A673 (cell line): ENCODE results near the gene SPEF1. TPM values are rescaled to one million over a fixed set of nuclear protein-coding genes. Genes with fewer than 3 reads are reported as not detected.

Source experiments
- BruUV-seq: library from RNA; stranded (reverse); fragments of 400-500 nt; replicated peaks from 2 replicates; lab custom pipeline; 2021; lab: Mats Ljungman, UMichigan
- CTCF ChIA-PET: fragments of 300-600 bp; sonication (Branson Sonifier 250); formaldehyde crosslinking; loops from one replicate; lab custom pipeline; 2022; ENCODE audit warnings: antibody characterized with exemption; lab: Charles Lee
- POLR2A ChIA-PET: fragments of 300-600 bp; sonication (Branson Sonifier 250); formaldehyde crosslinking; loops from one replicate; lab custom pipeline; 2022; ENCODE audit warnings: antibody characterized with exemption; ENCODE audit not compliant: low non-redundant PET; lab: Charles Lee
- DNase-seq: peaks from one replicate; pipeline ENCODE4 v3.0.0-alpha.2; 2015; ENCODE audit warnings: low spot score
- H3K27ac ChIP-seq: fragments of 200-600 bp; sonication (generic); 2 replicates; pipeline ENCODE4 v1.5.1; 2016; ENCODE audit warnings: mixed run types, low read depth, mild to moderate bottlenecking, mixed read lengths, antibody characterized with exemption, low read length; ENCODE audit not compliant: poor library complexity, severe bottlenecking
- H3K27me3 ChIP-seq: fragments of 200-600 bp; sonication (generic); replicated peaks from 2 replicates; pipeline ENCODE4 v1.6.1; 2017; ENCODE audit warnings: mixed run types, low read depth, mild to moderate bottlenecking, mixed read lengths, antibody characterized with exemption, low read length; ENCODE audit not compliant: insufficient read depth, poor library complexity
- H3K36me3 ChIP-seq: fragments of 200-600 bp; sonication (generic); 2 replicates; pipeline ENCODE4 v1.6.1; 2016; ENCODE audit warnings: mixed run types, mild to moderate bottlenecking, mixed read lengths, antibody characterized with exemption, low read length; ENCODE audit not compliant: insufficient read depth, poor library complexity, severe bottlenecking
- H3K4me1 ChIP-seq: fragments of 200-600 bp; sonication (generic); 2 replicates; pipeline ENCODE4 v1.6.1; 2017; ENCODE audit warnings: mixed run types, mild to moderate bottlenecking, mixed read lengths, antibody characterized with exemption, low read length; ENCODE audit not compliant: insufficient read depth, poor library complexity, severe bottlenecking
- H3K4me3 ChIP-seq: fragments of 200-600 bp; sonication (generic); 2 replicates; pipeline ENCODE4 v1.5.1; 2016; ENCODE audit warnings: low read depth, mixed run types, mild to moderate bottlenecking, mixed read lengths, low read length; ENCODE audit not compliant: poor library complexity, severe bottlenecking
- H3K9me3 ChIP-seq: fragments of 200-600 bp; sonication (generic); 2 replicates; pipeline ENCODE4 v1.6.1; 2016; ENCODE audit warnings: mixed run types, low read depth, mild to moderate bottlenecking, mixed read lengths, antibody characterized with exemption, low read length; ENCODE audit not compliant: poor library complexity, severe bottlenecking
- EZH2 ChIP-seq: fragments of 200-600 bp; sonication (generic); IDR thresholded peaks from 2 replicates; pipeline ENCODE4 v1.6.1; 2017; ENCODE audit warnings: borderline replicate concordance, low read depth, mild to moderate bottlenecking, mixed read lengths, antibody characterized with exemption, low read length; ENCODE audit not compliant: poor library complexity, severe bottlenecking
- intact Hi-C: fragments of 100-400 bp; cut with micrococcal nuclease; formaldehyde crosslinking; loops from one replicate; pipeline ENCODE4 v1.10.0; 2022; ENCODE audit not compliant: unreplicated experiment
- total RNA-seq: library from RNA; stranded (reverse); gene quantifications from 2 replicates; pipeline ENCODE4 v1.2.3, GENCODE V29; 2021
- TF ChIP-seq, protein P1 (sequence below): fragments of 300-800, 200-600 bp; sonication (generic); conservative IDR thresholded peaks from 2 replicates; pipeline ENCODE4 v1.5.1; 2017; ENCODE audit warnings: low read depth, mild to moderate bottlenecking, antibody characterized with exemption, low read length, moderate library complexity, mixed read lengths

SPEF1 gene
- total RNA-seq, 1 experiment from 2014 or later: 0.49 TPM

DNA sequence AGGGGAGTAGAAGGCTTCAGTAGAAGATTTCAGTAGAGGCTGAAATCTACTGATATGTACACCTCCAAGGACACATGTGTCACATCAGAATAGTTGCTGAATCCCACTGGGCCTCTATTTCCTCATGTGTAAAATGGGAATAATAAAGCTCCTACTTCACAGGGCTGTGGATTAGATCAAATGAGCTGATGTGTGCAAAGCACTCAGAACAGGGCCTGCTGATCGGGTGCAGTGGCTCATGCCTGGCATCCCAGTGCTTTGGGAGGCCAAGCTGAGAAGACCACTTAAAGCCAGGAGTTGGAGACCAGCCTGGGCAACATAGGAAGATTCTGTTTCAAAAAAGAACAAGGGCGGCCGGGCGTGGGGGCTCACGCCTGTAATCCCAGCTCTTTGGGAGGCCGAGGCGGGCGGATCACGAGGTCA, 31.0 kb upstream of the SPEF1 start:
- no peaks in the 10 kb centered on the region for H3K27me3 ChIP-seq
- no peak for DNase-seq
- H3K4me3 ChIP-seq: no peak overlapping the region
- H3K4me1 ChIP-seq: peaks cover 29% of the 10 kb centered on the region
- H3K9me3 ChIP-seq: no peaks in the 10 kb centered on the region
- BruUV-seq: no TSS peak
- H3K27ac ChIP-seq: peak overlapping the region; percentile 92
- ChIA-PET CTCF (interaction anchor here (0.8 kb wide), 1 partner anchor 8 kb away, joined by 3 read pairs; the partner anchor contains the start of gene AP5S1), POLR2A (no interaction called here)
- intact Hi-C loops: no loop called here
- TF ChIP-seq EZH2: no peak
- TF ChIP-seq, protein P1, sequence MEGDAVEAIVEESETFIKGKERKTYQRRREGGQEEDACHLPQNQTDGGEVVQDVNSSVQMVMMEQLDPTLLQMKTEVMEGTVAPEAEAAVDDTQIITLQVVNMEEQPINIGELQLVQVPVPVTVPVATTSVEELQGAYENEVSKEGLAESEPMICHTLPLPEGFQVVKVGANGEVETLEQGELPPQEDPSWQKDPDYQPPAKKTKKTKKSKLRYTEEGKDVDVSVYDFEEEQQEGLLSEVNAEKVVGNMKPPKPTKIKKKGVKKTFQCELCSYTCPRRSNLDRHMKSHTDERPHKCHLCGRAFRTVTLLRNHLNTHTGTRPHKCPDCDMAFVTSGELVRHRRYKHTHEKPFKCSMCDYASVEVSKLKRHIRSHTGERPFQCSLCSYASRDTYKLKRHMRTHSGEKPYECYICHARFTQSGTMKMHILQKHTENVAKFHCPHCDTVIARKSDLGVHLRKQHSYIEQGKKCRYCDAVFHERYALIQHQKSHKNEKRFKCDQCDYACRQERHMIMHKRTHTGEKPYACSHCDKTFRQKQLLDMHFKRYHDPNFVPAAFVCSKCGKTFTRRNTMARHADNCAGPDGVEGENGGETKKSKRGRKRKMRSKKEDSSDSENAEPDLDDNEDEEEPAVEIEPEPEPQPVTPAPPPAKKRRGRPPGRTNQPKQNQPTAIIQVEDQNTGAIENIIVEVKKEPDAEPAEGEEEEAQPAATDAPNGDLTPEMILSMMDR: no peak
- H3K36me3 ChIP-seq: no peaks in the 10 kb centered on the region

DNA sequence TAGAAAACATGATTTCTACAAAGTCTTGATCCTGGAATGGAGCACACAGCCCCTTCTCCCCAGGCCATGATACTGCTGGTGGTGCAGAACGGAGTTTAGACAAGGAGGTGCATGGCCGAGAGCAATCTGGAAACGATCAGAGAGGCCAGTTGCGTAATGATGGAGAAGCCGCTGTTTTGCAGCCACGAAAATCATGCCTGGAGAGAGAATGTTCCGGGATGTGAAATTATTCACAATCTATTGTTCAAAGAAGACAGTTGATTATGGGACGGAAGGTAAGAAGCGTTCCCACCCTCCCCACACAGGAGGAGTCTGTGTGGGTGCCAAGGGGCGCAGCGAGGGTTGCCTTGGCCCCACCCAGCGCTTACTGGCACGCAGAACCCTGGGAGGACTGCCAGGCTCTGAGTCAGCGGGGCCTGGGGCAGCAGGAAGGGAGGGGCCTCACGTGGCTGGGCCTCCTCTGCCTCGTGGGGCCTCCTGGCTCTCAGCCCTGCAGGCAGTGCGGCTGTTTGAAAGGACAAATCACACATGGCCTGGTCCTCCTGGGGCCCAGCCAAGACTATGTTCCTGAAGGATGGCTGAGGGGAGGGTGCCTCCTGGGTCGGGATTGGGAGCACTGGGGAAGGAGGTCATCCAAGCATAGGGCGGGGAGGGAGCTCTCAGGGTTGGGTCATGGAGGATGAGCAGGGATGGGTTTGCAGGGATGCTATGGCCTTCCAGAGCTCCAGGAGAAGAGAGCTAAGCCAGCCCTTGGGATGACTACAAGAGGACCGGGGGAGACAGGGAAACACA, 30.4 kb upstream of the SPEF1 start:
- BruUV-seq: no TSS peak
- no peaks in the 10 kb centered on the region for H3K27me3 ChIP-seq
- H3K27ac ChIP-seq: peak overlapping the region; percentile 92
- ChIA-PET CTCF (interaction anchor here (0.8 kb wide), 1 partner anchor 9 kb away, joined by 3 read pairs; the partner anchor contains the start of gene AP5S1), POLR2A (no interaction called here)
- peaks cover under 1% of the 10 kb centered on the region for H3K36me3 ChIP-seq
- peak overlapping the region; percentile 41 for H3K4me3 ChIP-seq
- intact Hi-C loops: no loop called here
- H3K4me1 ChIP-seq: peaks cover 35% of the 10 kb centered on the region
- TF ChIP-seq, protein P1: no peak
- no peak for TF ChIP-seq EZH2
- H3K9me3 ChIP-seq: no peaks in the 10 kb centered on the region
- DNase-seq: peak; percentile 98

DNA sequence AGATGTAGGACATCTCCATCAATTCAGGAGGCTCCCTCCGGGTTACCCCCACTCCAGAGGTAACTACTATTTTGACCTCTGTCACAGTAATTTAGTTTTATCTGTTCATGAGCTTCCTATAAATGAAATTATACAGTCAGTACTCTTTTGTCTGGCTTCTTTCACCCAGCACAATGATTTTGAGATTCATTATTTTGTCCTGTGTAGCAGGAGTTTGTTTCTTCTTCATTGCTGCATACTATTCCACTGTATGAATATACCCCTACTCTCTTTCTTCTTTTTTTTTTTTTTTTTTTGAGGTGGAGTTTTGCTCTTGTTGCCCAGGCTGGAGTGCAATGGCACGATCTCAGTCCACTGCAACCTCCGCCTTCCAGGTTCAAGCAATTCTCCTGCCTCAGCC, 27.3 kb upstream of the SPEF1 start:
- Histone ChIP-seq H3K4me1 (peaks cover 37% of the 10 kb centered on the region), H3K27me3 (no peaks in the 10 kb centered on the region), H3K36me3 (peaks cover 31% of the 10 kb centered on the region), H3K27ac (peak overlapping the region; percentile 76), H3K9me3 (no peaks in the 10 kb centered on the region), H3K4me3 (no peak overlapping the region)
- intact Hi-C loops: no loop called here
- TF ChIP-seq, protein P1: no peak
- no peak for TF ChIP-seq EZH2
- no peak for DNase-seq
- ChIA-PET CTCF (no interaction called here), POLR2A (no interaction called here)
- BruUV-seq: no TSS peak
